BLaER1 (cell line): ENCODE data around the gene TCL1A.

Experiments used
- H3K27ac ChIP-seq: shearing (Covaris generic); formaldehyde crosslinking; 2 replicates; pipeline ENCODE4 v1.8.1; 2022
- H3K27me3 ChIP-seq: shearing (Covaris generic); formaldehyde crosslinking; 2 replicates; pipeline ENCODE4 v1.8.1; 2022
- H3K36me3 ChIP-seq: shearing (Covaris generic); formaldehyde crosslinking; 2 replicates; pipeline ENCODE4 v1.8.1; 2022
- H3K4me1 ChIP-seq: shearing (Covaris generic); formaldehyde crosslinking; 2 replicates; pipeline ENCODE4 v1.8.1; 2022
- H3K4me2 ChIP-seq: shearing (Covaris generic); formaldehyde crosslinking; 2 replicates; pipeline ENCODE4 v1.8.1; 2022
- H3K4me3 ChIP-seq: shearing (Covaris generic); formaldehyde crosslinking; 2 replicates; pipeline ENCODE4 v1.8.1; 2022
- H3K9ac ChIP-seq: shearing (Covaris generic); formaldehyde crosslinking; 2 replicates; pipeline ENCODE4 v1.8.1; 2022
- H3K9me3 ChIP-seq: shearing (Covaris generic); formaldehyde crosslinking; 2 replicates; pipeline ENCODE4 v1.8.1; 2022
- H4K20me1 ChIP-seq: shearing (Covaris generic); formaldehyde crosslinking; 2 replicates; pipeline ENCODE4 v1.8.1; 2022
- Cebpa-rat ChIP-seq: shearing (Covaris generic); IDR thresholded peaks from 2 replicates; pipeline ENCODE4 v1.8.1; 2022

The TCL1A gene

GRCh38 chr14:95664546-95664945, 49.4 kb downstream of the TCL1A start:
- Histone ChIP-seq H3K27ac (peak overlapping the region; percentile 92), H3K36me3 (no peaks in the 10 kb centered on the region), H3K4me3 (peak overlapping the region; percentile 56), H3K27me3 (no peaks in the 10 kb centered on the region), H3K4me1 (peaks cover 100% of the 10 kb centered on the region), H3K9ac (peak overlapping the region; percentile 71), H4K20me1 (no peaks in the 10 kb centered on the region), H3K4me2 (peak overlapping the region; percentile 91), H3K9me3 (no peaks in the 10 kb centered on the region)
- peak; percentile 83 for TF ChIP-seq Cebpa-rat

DNA sequence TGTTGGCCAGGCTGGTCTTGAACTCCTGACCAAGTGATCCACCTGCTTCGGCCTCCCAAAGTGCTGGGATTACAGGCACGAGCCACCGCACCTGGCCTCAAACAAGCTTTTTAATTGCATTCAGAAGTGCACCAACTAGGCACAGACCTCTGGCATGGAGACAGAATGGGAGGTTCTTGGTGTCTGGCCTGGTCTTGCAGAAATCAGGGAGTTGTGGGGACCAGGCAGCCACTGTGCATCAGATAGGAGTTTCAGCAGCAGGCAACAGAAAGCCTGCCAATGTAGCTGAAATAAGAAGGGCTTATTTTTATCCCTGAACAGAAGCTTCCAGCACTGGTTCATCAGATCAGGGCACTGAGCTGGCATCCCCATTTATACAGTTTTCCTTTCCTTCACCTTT, 49.9 kb downstream of the TCL1A start:
- H3K27ac ChIP-seq: peak overlapping the region; percentile 92
- H3K4me3 ChIP-seq: no peak overlapping the region
- peak overlapping the region; percentile 71 for H3K9ac ChIP-seq
- peak overlapping the region; percentile 91 for H3K4me2 ChIP-seq
- no peaks in the 10 kb centered on the region for H3K36me3 ChIP-seq
- no peaks in the 10 kb centered on the region for H4K20me1 ChIP-seq
- no peak for TF ChIP-seq Cebpa-rat
- no peaks in the 10 kb centered on the region for H3K27me3 ChIP-seq
- no peaks in the 10 kb centered on the region for H3K9me3 ChIP-seq
- peaks cover 100% of the 10 kb centered on the region for H3K4me1 ChIP-seq

- peak overlapping the region; percentile 92 for H3K27ac ChIP-seq
- no peak for TF ChIP-seq Cebpa-rat
- H4K20me1 ChIP-seq: no peaks in the 10 kb centered on the region
- no peaks in the 10 kb centered on the region for H3K27me3 ChIP-seq
- H3K4me1 ChIP-seq: peaks cover 96% of the 10 kb centered on the region
- no peak overlapping the region for H3K4me3 ChIP-seq
- H3K9ac ChIP-seq: 0 out of 2 replicates have a peak overlapping the region, but pooled peaks have one; percentile 71
- no peaks in the 10 kb centered on the region for H3K9me3 ChIP-seq
- no peaks in the 10 kb centered on the region for H3K36me3 ChIP-seq
- H3K4me2 ChIP-seq: peak overlapping the region; percentile 91
Measured at GRCh38 chr14:95663226-95663797, 50.6 kb downstream of the TCL1A start.

- Histone ChIP-seq H4K20me1 (no peaks in the 10 kb centered on the region), H3K9me3 (no peaks in the 10 kb centered on the region), H3K9ac (no peak overlapping the region), H3K4me2 (peak overlapping the region; percentile 91), H3K27ac (peak overlapping the region; percentile 92), H3K27me3 (no peaks in the 10 kb centered on the region), H3K36me3 (no peaks in the 10 kb centered on the region), H3K4me1 (peaks cover 88% of the 10 kb centered on the region), H3K4me3 (no peak overlapping the region)
- no peak for TF ChIP-seq Cebpa-rat
Measured at GRCh38 chr14:95662376-95663186, 51.3 kb downstream of the TCL1A start.

DNA sequence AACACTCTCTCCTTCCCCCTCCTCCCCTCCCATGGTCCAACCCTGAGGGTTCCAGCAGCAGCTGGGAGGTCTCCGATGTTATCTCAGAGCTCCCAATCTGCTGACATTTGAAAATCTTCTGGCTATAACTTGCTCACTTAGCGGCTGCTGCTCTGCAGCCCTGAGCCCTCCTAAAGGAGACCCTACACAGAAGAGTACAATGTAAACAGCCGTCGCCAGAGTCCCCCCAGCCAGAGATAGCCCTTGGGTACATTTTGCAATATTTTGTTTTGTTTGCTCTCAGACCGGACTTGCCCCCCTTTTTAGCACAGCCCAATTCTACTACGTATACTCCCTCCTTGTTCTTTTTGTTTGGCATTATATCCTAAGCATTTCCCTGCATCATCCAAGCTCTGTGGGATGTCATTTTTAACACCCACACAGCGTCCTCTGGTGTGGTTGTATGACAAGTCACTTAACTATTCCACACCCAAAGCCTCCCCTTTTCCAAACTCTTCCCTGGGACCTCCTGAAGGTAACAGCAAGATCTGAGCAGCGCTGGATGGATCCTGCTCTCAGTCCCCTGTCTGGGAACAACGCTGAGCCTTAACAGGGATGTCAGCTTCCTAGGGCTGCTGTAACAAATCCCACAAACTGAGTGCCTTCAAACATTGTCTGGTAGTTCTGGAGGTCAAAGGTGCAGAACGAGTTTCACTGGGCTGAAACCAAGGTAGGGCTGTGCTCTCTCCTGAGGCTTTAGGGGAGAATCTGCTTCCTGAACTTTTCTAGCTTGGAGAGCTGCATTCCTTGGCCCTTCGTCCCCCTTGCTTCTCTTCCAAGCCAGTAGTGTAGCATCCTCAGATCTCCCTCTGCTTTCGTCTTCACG, 53.0 kb downstream of the TCL1A start:
- no peaks in the 10 kb centered on the region for H3K36me3 ChIP-seq
- no peak overlapping the region; the same call in 1 of the 2 replicates for H3K9ac ChIP-seq
- peak overlapping the region; percentile 14 for H3K27ac ChIP-seq
- H3K4me1 ChIP-seq: peaks cover 71% of the 10 kb centered on the region
- no peak for TF ChIP-seq Cebpa-rat
- no peaks in the 10 kb centered on the region for H3K9me3 ChIP-seq
- peak overlapping the region; percentile 7; the same call in 1 of the 2 replicates for H3K4me2 ChIP-seq
- H4K20me1 ChIP-seq: no peaks in the 10 kb centered on the region
- H3K27me3 ChIP-seq: no peaks in the 10 kb centered on the region
- H3K4me3 ChIP-seq: no peak overlapping the region

- H3K27ac ChIP-seq: peak overlapping the region; percentile 14; the same call in 1 of the 2 replicates
- no peaks in the 10 kb centered on the region for H4K20me1 ChIP-seq
- H3K4me2 ChIP-seq: peak overlapping the region; percentile 26
- no peak for TF ChIP-seq Cebpa-rat
- H3K4me1 ChIP-seq: peaks cover 62% of the 10 kb centered on the region
- no peaks in the 10 kb centered on the region for H3K27me3 ChIP-seq
- H3K4me3 ChIP-seq: no peak overlapping the region
- H3K9me3 ChIP-seq: no peaks in the 10 kb centered on the region
- no peaks in the 10 kb centered on the region for H3K36me3 ChIP-seq
- no peak overlapping the region for H3K9ac ChIP-seq
Measured at GRCh38 chr14:95659990-95660385, 53.9 kb downstream of the TCL1A start.
